Keratinocyte (primary cell): Measurements from ENCODE around the gene PIGO. TPM values are rescaled to one million over a fixed set of nuclear protein-coding genes. Genes with fewer than 3 reads are reported as not detected.

Experiments
- DNase-seq: peaks from one replicate; pipeline ENCODE4 v3.0.0-alpha.2; 2011; ENCODE audit warnings: low read depth, missing footprints, low spot score
- FAIRE-seq: peaks from 2 replicates; lab custom pipeline; 2011; peaks lifted over from hg19 to GRCh38; lab: Jason Lieb, UNC
- H2AFZ ChIP-seq: 2 replicates; pipeline ENCODE4 v1.6.0; 2012; ENCODE audit warnings: low read length, control low read depth, inconsistent platforms; ENCODE audit not compliant: control insufficient read depth
- H3K27ac ChIP-seq: 2 replicates; pipeline ENCODE4 v1.5.1; 2011; ENCODE audit warnings: low read length; ENCODE audit not compliant: control insufficient read depth, insufficient read depth
- H3K27me3 ChIP-seq: 3 replicates; pipeline ENCODE4 v1.6.0; 2011; ENCODE audit warnings: low read length; ENCODE audit not compliant: control insufficient read depth, insufficient read depth; ENCODE audit errors: extremely low read depth
- H3K36me3 ChIP-seq, 2 experiments: 2 replicates in 1 of 2; 3 replicates in 1 of 2; pipeline ENCODE4 v1.5.1; 2011; ENCODE audit warnings: low read length in 2 of 2, mild to moderate bottlenecking in 1 of 2; ENCODE audit not compliant: control insufficient read depth in 2 of 2, insufficient read depth in 2 of 2; ENCODE audit errors: extremely low read depth in 1 of 2
- H3K4me1 ChIP-seq: 3 replicates; pipeline ENCODE4 v1.5.1; 2011; ENCODE audit warnings: low read length; ENCODE audit not compliant: control insufficient read depth, insufficient read depth; ENCODE audit errors: extremely low read depth
- H3K4me2 ChIP-seq: 3 replicates; pipeline ENCODE4 v1.6.0; 2011; ENCODE audit warnings: low read depth, low read length; ENCODE audit not compliant: control insufficient read depth, insufficient read depth; ENCODE audit errors: extremely low read depth
- H3K4me3 ChIP-seq, 3 experiments: fragments of 200-600 bp in 1 of 3; sonication (generic) in 1 of 3; 2 replicates in 2 of 3; 3 replicates in 1 of 3; pipeline ENCODE4 v1.5.1; 2011 to 2016; ENCODE audit warnings: low read length in 3 of 3, mild to moderate bottlenecking in 3 of 3, control low read depth in 2 of 3, inconsistent platforms in 1 of 3, low read depth in 1 of 3, mixed read lengths in 1 of 3, mixed run types in 1 of 3, moderate library complexity in 1 of 3; ENCODE audit not compliant: control insufficient read depth in 2 of 3, insufficient read depth in 2 of 3; ENCODE audit errors: extremely low read depth in 1 of 3
- H3K79me2 ChIP-seq: 2 replicates; pipeline ENCODE4 v1.6.0; 2012; ENCODE audit warnings: low read length; ENCODE audit not compliant: control insufficient read depth, insufficient read depth
- H3K9ac ChIP-seq: 3 replicates; pipeline ENCODE4 v1.6.0; 2011; ENCODE audit warnings: low read length; ENCODE audit not compliant: control insufficient read depth, insufficient read depth; ENCODE audit errors: extremely low read depth
- H3K9me1 ChIP-seq: 3 replicates; pipeline ENCODE4 v1.6.0; 2011; ENCODE audit warnings: low read length; ENCODE audit not compliant: control insufficient read depth, insufficient read depth; ENCODE audit errors: extremely low read depth
- H3K9me3 ChIP-seq: 2 replicates; pipeline ENCODE4 v1.5.1; 2012; ENCODE audit warnings: low read depth, low read length; ENCODE audit not compliant: control insufficient read depth
- H4K20me1 ChIP-seq: 3 replicates; pipeline ENCODE4 v1.6.0; 2011; ENCODE audit warnings: low read length; ENCODE audit not compliant: control insufficient read depth, insufficient read depth; ENCODE audit errors: extremely low read depth
- EZH2 ChIP-seq: IDR thresholded peaks from one replicate; pipeline ENCODE4 v1.6.1; 2012; ENCODE audit warnings: inconsistent platforms, mild to moderate bottlenecking, low read length, moderate library complexity
- dilution Hi-C: fragments of 300-500 bp; cut with MboI; formaldehyde crosslinking; loops from one replicate; pipeline ENCODE4 v1.7.0; 2020; ENCODE audit warnings: low sequenced_read_pairs; ENCODE audit not compliant: extremely low pct_ligation_motif_present
- polyA plus RNA-seq, 5 experiments: library from polyadenylated mRNA; depleted of rRNA in 3 of 5; stranded (reverse) in 3 of 5; stranded (forward) in 1 of 5; unstranded in 1 of 5; fragments of >200 nt; gene quantifications; 1 replicate in 1 of 5; 2 replicates in 3 of 5; 3 replicates in 1 of 5; pipeline versions ENCODE4 v1.2.1 to v1.2.3, GENCODE V29; 2011 to 2012; ENCODE audit warnings: missing spikeins in 2 of 5, low read depth in 1 of 5, low replicate concordance in 1 of 5
- TF ChIP-seq, protein P1 (sequence below), 3 experiments: IDR thresholded peaks in 1 of 3; conservative IDR thresholded peaks in 1 of 3; optimal IDR thresholded peaks in 1 of 3; 2 replicates in 2 of 3; 3 replicates in 1 of 3; pipeline versions ENCODE3 to v1.5.1; 2011; ENCODE audit warnings: low read length in 3 of 3, mild to moderate bottlenecking in 3 of 3, moderate library complexity in 2 of 3, control low read depth in 1 of 3, inconsistent platforms in 1 of 3; ENCODE audit not compliant: insufficient read depth in 2 of 3; ENCODE audit errors: extremely low read depth in 1 of 3

PIGO gene
- polyA plus RNA-seq, 1 donor (not counting 4 experiments of a cell fraction or from before 2014, with no cell fraction given) = 18.6 TPM

DNA sequence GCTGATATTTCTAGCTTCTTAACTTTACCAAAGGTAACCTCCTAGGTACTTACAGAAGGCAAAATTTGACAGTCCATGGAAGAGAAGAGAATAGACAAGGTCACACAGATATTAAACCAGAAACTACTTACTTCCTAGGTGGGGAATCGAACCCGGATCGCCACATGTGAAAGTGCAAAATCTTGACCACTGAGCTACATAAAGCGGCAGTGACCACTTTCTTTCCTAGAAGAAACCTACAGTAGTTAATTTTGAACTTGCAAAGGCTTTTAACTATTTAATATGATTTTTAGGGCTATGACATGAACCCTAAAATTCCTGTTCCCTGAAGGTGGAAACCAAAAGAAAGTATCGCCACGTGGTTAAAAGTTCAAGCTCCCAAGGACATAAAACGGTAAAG is 39.6 kb upstream of the PIGO start:
- dilution Hi-C loops = no loop called here
- Histone ChIP-seq H3K9me3 (no peaks in the 10 kb centered on the region), H3K27me3 (no peaks in the 10 kb centered on the region), H3K36me3 (no peaks in the 10 kb centered on the region), H3K4me3 (no peak overlapping the region), H2AFZ (no peak overlapping the region), H3K79me2 (no peaks in the 10 kb centered on the region), H3K4me2 (no peak overlapping the region), H3K27ac (no peak overlapping the region), H3K9ac (no peak overlapping the region), H3K9me1 (no peaks in the 10 kb centered on the region), H3K4me1 (no peaks in the 10 kb centered on the region), H4K20me1 (no peaks in the 10 kb centered on the region)
- FAIRE-seq = no peak
- no peak for DNase-seq
- no peak for TF ChIP-seq EZH2
- TF ChIP-seq, protein P1, sequence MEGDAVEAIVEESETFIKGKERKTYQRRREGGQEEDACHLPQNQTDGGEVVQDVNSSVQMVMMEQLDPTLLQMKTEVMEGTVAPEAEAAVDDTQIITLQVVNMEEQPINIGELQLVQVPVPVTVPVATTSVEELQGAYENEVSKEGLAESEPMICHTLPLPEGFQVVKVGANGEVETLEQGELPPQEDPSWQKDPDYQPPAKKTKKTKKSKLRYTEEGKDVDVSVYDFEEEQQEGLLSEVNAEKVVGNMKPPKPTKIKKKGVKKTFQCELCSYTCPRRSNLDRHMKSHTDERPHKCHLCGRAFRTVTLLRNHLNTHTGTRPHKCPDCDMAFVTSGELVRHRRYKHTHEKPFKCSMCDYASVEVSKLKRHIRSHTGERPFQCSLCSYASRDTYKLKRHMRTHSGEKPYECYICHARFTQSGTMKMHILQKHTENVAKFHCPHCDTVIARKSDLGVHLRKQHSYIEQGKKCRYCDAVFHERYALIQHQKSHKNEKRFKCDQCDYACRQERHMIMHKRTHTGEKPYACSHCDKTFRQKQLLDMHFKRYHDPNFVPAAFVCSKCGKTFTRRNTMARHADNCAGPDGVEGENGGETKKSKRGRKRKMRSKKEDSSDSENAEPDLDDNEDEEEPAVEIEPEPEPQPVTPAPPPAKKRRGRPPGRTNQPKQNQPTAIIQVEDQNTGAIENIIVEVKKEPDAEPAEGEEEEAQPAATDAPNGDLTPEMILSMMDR (optimal IDR thresholded peaks at IDR 0.05 in 1 of 3, IDR thresholded peaks at IDR 0.05 in 1 of 3, conservative IDR thresholded peaks at IDR 0.05 in 1 of 3; ENCODE audit: extremely low read depth in 1 of 3, insufficient read depth in 2 of 3, low read length in 3 of 3) = no peak

DNA sequence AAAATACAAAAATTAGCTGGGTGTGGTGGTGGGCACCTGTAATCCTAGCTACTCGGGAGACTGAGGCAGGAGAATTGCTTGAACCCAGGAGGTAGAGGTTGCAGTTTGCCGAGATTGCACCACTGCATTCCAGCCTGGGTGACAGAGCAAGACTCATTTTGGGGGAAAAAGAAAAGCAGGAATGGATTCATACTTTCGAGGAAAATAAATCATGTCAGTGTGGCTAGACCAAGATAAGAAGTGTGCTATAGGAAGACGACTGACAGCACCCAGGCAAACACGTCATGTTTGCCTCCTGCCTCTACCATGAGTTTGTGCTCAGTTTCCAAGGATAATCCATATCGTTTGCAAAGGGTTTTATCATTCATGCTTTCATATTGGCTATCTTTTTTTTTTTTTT is 38.5 kb upstream of the PIGO start:
- H3K27ac ChIP-seq = no peak overlapping the region
- no peak overlapping the region for H2AFZ ChIP-seq
- DNase-seq (no peak), FAIRE-seq (no peak)
- dilution Hi-C loops = no loop called here
- no peaks in the 10 kb centered on the region for H3K4me1 ChIP-seq
- no peaks in the 10 kb centered on the region for H3K27me3 ChIP-seq
- TF ChIP-seq EZH2 = no peak
- TF ChIP-seq, protein P1 (optimal IDR thresholded peaks at IDR 0.05 in 1 of 3, IDR thresholded peaks at IDR 0.05 in 1 of 3, conservative IDR thresholded peaks at IDR 0.05 in 1 of 3; ENCODE audit: extremely low read depth in 1 of 3, insufficient read depth in 2 of 3, low read length in 3 of 3) = no peak
- no peaks in the 10 kb centered on the region for H4K20me1 ChIP-seq
- H3K79me2 ChIP-seq = no peaks in the 10 kb centered on the region
- H3K9me3 ChIP-seq = no peaks in the 10 kb centered on the region
- H3K9ac ChIP-seq = no peak overlapping the region
- no peaks in the 10 kb centered on the region for H3K9me1 ChIP-seq
- no peak overlapping the region for H3K4me2 ChIP-seq
- no peak overlapping the region for H3K4me3 ChIP-seq
- no peaks in the 10 kb centered on the region for H3K36me3 ChIP-seq
